ENCODE results near the gene FUCA1.
"Not testable (repeated sequence)": the region's sequence is repeated elsewhere in the genome, so short reads cannot be mapped to it uniquely, and the experiment has no call there.

Gene FUCA1

DNA sequence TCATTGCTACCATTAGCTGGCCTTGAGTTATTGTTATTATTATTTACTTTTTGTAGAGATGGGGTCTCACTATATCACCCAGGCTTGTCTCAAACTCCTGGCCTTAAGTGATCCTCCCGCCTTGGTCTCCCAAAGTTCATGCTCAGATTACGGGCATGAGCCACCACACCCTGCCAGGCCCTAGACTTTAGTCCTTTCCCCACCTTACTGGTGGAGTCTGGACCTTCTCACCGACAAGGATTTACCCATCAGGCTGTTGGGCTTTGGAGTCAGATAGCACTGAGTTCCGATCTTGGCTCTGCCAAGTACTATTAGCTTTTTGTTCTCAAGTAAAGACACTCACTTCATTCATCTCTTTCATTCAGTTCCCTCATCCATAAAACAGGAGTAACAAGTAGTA, 27.9 kb upstream of the FUCA1 start:
- no peak for DNase-seq (ENCODE audit: low read depth, low spot score)

DNA sequence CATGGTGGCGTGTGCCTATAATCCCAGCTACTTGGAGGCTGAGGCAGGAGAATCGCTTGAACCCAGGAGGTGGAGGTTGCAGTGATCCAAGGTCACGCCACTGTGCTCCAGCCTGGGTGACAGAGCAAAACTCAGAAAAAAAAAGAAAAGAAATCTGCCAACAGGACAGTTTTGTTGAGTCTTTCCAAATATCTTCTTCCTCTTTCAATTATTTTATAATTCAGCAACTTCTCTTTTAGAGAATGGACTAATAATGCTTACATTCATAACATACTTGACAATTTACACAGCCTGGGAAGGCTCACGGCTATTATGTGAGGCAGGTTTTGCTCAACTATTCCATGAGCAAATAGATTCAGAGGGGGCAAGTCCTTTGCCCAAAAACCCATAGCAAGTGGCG, 27.0 kb upstream of the FUCA1 start:
- DNase-seq (ENCODE audit: low read depth, low spot score), result no peak

DNA sequence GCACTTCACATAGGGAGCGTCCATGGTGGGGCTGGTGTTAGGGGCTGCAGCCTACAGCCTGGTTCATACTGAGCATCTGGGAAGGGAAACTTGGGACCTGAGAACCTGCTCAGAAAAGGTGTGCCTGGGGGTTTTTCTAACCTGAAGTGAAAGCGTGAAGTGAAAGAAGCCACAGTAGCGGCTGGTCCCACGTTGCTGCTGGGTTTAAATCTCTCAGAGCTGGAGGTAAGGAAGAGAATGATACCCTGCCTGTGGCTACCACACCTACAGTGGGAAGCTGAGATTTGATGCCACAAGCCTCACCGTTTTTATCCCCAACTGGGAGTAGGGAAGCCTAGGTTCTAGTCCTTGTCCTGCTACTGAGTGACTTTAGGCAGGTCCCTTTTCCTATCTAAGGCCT, 21.0 kb upstream of the FUCA1 start:
- DNase-seq (ENCODE audit: low read depth, low spot score), result no peak

DNA sequence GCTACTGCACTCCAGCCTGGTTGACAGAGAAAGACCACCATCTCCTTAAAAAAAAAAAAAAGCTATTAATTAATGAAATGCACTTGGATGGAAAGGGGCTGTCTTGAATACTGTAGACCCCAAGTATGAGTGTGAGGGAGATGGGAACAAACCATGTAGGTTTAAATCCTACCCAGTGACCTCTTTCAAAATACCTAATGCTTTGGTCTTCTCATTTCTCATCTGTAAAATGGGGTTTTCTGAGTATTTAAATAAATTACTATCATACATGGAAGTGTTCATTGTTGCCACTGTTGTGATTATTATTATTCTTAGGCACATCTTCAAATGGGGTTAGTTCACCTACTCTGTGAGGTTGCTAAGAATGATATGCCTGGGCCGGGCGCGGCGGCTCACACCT, 17.1 kb upstream of the FUCA1 start:
- no peak for DNase-seq (ENCODE audit: low read depth, low spot score)

DNA sequence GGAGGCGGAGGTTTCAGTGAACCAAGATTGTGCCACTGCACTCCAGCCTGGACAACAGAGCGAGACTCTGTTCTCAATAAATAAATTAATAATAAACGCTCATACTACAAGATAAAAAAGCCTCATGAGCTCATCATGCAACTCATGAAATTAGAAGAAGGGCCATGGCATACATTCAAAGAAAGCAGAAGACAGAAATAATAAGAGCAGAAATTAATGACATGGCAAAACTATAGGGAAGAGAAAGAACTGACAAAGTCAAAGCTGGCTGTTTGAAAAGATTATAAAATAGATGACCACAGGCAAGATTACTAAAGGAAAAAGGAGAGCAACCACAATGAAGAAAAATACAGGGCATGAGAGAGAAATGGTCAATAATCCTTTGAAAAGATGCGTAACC, 14.7 kb upstream of the FUCA1 start:
- DNase-seq (ENCODE audit: low read depth, low spot score), result no peak

DNA sequence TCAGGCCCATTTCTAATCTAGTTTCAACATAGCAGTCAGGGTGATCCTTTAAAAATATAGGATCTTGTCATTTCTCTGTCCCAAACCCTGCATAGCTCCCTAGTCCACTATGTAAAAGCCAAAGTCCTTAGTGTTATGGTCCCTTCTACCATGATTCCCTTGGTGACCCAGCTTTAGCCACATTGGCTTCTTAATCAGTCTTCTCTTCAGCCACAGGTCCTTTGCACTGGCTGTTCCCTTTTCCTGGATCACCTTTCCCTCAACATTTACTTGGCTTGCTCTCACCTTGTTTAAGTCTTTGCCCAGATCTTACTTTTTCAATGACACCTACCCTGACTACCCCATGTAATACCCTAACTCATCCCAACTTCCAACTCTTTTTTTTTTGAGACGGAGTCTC, 11.7 kb upstream of the FUCA1 start:
- no peak for DNase-seq (ENCODE audit: low read depth, low spot score)

DNA sequence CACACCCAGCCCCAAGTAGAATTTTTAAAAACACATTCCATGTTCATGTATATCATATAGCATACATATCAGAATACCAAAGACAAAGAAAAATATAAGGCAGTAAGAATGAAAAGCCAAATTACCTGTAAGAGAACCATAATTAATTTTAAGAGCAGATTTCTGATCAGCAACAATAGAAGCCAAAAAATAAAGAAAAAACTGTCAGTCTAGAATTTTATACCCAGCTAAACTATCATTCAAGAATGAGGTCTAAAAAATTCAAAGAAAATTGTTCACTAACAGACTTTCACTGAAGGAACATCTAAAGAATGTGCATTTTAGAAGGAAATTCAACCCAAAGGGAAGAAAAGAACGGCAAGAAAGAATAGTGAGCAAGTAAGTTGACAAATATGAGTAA, 10.6 kb upstream of the FUCA1 start:
- no peak for DNase-seq (ENCODE audit: low read depth, low spot score)

DNA sequence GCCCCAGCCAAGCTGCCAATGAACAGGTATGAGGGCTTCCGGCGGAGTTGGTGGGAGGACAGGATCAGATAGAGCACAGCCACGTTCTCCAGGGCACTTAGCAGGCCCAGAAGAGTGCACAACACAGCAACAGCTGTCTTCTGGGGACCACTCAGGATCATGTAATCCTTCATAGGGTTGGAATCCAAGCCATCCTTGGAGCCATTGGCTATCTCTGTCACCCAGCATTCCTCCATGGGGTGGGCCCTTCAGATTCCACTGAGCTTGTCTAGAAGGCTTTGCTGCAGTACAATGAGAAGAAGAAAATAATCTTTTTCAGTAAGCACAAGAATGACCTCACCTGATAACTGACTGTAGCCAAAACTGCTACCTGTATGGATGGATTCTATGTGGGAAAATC, 7.3 kb upstream of the FUCA1 start:
- DNase-seq (ENCODE audit: low read depth, low spot score), result no peak

DNA sequence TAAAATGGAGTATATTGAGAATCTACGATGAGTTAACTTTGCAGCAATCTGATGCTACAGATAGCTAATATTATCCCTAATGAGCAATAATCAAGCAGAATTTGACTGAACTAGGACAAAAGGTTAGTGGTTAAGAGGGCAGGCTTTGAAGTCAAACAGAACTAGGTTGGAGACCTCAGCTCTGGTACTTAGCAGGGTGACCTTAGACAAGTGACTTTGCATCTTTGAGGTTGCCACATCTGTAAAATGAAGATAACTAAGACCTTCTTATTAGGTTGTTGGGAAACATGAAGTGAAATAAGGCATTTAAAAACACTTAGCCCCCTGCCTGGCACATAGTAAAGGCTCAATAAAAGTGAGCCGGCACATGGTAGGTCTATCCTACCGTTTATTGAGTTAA, 4.3 kb upstream of the FUCA1 start:
- DNase-seq (ENCODE audit: low read depth, low spot score), result no peak

DNA sequence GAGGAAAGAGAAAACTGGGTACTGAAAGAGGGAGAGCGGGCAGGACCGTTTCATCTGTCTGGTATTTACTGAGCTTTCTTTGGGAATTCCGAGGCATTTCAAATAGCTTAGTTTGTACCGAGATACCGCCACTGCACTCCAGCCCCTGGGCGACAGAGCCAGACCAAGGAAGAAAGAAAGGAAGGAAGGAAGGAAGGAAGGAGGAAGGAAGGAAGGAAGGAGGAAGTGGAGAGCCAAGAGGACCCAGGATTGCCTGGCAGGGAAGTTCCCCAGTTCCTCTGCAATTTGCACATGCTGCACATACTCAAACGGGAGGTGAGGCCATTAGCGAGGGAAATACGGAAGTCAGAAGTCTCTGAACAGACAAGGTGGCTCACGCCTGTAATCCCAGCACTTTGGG, 961 bp upstream of the FUCA1 start:
- DNase-seq (ENCODE audit: low read depth, low spot score), result no peak

DNA sequence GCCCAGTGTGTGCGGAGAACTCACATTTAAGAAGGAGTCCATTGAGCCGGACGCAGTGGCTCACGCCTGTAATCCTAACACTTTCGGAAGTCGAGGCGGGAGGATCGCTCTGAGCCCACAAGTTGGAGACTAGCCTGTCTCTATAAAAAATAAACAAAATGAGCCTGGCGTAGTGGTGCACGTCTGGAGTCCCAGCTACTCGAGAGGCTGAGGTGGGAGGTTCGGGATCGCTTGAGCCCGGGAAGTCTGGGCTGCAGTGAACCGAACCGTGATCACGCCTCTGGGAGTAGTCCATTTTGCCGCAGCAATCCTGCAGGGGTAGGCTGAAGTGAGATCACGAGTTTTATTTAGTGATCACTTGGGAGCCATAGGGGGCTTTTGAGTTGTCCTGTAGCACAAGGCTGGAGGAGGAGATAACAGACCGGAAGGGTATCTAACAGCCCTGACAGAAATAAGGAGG, 497 bp upstream of the FUCA1 start:
- DNase-seq (ENCODE audit: low read depth, low spot score), result no peak

DNA sequence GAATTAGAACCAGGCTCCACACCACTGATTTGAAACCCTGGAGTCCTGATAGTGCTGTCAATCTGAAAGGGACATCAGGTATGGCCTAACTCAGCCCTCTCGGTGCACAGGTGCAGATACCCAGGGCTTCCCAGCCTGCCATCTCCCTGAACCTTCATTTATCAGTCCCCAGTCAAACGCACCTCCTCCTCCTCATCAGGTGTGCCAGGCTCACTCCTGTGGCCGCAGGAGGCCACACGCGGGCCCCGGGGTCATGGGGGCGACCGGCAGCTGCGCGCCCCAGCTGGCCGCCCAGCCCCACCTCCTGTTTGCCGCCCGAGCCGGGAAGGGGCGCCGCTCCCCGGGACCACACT, 572 bp downstream of the FUCA1 start:
- DNase-seq (ENCODE audit: low read depth, low spot score), result no peak

DNA sequence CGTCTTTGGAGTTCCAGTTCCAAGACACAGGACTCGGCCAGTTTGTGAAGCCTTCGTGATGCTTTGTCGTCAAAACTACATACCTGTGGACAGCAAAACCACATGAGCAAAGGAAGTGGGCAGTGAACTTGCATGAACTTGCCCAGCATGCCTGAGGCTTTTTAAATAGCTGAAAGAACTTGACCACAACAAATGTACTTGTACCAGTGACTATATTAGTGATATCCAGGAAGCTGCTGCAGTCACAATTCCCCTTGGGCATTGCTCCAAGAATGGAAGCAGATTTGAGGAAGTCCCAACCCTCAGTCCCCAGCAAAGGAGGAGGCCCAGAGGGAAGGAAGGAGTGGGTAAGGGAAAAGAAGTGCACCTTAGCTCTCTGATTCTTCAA, 2.6 kb downstream of the FUCA1 start:
- no peak for DNase-seq (ENCODE audit: low read depth, low spot score)

DNA sequence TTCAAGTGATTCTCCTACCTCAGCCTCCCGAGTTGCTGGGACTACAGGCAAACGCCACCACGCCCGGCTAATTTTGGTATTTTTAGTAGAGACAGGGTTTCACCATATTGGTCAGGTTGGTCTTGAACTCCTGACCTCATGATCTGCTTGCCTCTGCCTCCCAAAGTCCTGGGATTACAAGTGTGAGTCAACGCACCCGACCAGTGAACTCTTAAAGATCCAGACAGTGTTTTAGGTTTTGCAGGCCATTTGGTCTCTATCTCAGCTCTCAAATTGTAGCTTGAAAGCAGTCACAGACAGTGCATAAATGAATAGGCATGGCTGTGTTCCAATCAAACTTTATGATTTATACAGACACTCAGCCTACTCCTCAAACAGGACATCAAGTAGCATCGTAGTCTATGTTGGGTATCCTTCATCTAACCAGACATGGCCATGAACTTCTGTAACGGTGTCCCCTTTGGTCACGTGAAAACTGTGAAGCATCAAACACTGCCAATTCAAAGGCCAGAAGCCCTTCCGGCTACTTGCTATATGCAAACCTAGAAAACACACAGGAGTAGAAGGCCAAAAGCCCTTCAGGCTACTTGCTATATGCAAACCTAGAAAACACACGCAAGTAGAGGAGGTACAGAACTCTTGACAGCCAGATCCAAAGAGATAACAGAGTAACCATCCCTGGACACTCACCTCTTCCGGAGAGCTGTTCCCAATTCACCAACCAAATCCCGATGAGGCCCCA, 3.1 kb downstream of the FUCA1 start:
- DNase-seq (ENCODE audit: low read depth, low spot score), result no peak

DNA sequence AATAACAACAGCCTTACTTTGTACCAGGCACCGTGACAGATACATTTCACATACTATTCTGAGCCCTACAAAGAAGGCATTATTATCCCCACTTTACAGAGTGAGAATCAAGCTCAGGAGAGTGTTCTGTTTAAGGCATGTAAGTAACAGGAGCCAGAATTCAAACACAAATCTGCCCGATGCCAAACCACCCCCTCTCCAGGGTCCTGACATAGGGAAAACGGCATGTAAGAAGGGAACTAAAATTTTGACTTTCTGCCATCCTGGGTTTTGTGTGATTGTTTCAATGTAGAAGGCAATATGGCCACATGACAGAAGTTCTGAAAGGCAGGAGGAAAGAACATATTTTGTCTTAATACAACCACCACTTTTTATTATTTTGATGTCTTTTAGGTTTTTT, 5.5 kb downstream of the FUCA1 start:
- no peak for DNase-seq (ENCODE audit: low read depth, low spot score)

DNA sequence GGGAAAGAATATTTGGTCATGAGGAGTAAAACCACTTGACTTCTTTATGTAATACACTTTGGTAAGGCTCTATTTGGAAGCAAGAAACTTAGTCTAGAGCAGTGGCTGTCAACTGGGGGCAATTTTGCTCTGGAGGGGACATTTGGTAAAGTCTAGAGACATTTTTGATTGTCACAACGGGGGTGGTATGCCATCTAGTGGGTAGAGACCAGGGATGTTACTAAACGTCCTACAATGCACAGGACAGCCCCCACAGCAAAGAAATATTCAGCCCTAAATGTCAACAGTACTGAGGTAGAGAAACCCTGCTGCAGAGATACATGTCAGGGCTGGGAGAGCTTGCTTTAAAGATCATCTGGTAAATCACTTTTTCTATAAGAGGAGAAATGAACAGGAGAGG, 13.5 kb downstream of the FUCA1 start:
- DNase-seq (ENCODE audit: low read depth, low spot score), result no peak

DNA sequence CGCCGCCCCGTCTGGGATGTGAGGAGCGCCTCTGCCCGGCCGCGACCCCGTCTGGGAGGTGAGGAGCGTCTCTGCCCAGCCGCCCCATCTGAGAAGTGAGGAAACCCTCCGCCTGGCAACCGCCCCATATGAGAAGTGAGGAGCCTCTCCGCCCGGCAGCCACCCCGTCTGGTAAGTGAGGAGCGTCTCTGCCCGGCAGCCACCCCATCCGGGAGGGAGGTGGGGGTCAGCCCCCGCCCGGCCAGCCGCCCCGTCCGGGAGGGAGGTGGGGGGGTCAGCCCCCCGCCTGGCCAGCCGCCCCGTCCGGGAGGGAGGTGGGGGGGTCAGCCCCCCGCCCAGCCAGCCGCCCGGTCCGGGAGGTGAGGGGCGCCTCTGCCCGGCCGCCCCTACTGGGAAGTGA, 15.0 kb downstream of the FUCA1 start:
- not testable (repeated sequence) for DNase-seq (ENCODE audit: low read depth, low spot score)

DNA sequence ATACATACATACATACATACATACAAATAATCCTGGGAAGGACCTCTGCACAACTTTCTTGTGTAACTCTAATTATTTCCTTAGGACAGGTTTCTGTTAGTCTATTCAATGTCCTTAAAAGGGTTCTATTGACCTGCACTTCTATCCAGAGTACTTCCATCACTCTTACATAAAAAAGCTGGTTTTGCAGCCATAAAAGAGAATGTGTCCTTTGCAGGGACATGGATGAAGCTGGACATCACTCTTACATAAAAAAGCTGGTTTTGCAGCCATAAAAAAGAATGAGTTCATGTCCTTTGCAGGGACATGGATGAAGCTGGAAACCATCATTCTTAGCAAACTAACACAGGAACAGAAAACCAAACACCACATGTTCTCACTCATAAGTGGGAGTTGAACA, 16.7 kb downstream of the FUCA1 start:
- DNase-seq (ENCODE audit: low read depth, low spot score), result not testable (repeated sequence)

DNA sequence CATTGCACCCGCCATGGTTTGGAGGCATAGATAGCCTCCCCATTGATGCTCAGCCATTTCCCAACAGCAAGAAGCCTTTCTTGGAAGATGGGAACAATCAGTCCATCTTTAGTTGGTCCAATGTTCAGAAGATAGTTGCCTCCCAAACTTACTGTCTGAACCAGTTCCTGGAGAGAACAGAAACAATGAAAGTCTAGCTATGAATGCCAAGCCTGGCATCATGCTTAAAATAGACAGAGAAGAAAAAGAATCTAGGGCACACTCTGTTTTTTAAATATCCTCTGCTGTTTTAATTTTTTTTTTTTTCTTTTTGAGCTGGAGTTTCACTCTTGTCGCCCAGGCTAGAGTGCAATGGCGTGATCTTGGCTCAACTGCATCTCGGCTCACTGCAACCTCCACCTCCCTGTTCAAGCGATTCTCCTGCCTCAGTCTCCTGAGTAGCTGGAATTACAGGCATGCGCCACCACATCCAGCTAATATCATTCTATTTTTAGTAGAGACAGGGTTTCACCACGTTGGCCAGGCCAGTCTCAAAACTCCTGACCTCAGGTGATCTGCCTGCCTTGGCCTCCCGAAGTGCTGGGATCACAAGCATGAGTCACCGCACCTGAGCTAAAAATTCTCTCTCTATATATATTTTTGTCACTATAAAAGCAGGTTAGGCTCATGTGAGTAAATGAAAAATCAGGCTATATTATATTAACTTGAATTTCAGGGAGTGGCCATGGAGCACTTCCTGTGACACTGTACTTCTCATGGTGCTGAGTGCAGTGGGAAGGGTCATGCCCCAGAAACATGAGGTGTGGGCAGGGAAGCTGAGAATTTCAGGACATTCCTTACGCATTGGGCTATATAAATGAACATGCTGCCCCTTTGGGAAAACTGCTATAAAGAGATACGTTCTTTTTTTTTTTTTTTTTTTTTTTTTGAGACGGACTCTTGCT, 19.1 kb downstream of the FUCA1 start:
- DNase-seq (ENCODE audit: low read depth, low spot score), result no peak

DNA sequence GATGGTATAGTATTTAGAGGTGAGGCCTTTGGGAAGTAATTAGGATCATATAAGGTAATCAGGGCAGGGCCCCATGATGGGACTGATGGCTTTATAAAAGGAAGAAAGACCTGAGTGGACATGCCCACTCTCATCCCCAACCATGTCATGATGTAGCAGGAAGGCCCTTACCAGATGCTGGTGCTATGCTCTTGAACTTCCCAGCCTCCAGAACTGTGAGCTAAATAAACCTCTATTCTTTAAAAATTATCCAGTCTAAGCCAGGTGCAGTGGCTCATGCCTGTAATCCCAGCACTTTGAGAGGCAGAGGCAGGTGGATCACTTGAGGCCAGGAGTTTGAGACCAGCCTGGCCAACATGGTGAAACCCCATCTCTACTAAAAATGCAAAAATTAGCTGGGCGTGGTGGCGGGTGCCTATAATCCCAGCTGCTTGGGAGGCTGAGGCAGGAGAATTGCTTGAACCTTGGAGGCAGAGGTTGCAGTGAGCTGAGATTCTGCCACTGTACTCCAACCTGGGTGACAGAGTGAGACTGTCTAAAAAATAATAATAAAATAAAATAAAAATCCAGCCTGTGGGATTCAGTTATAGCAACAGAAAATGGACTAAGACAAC, 20.5 kb downstream of the FUCA1 start:
- not testable (repeated sequence) for DNase-seq (ENCODE audit: low read depth, low spot score)

DNA sequence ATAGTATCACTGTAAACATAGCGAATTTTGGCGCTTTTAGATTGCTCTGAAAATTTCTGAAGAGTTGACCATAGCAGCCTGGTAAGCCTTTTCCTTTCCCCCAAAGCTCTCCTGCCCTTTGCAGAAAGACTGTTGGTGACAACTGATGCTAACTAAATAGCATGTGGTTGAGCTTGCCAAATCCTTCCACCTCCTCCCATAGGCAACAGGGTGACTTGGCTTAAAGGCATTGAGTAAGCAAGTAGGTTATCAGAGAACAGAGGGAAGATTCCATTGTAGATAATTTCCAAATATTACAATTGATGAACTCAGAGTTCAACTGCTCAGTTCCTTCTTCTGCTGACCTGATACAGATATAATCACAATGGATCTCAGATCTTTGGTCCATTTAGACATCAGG, 22.9 kb downstream of the FUCA1 start:
- DNase-seq (ENCODE audit: low read depth, low spot score), result no peak

DNA sequence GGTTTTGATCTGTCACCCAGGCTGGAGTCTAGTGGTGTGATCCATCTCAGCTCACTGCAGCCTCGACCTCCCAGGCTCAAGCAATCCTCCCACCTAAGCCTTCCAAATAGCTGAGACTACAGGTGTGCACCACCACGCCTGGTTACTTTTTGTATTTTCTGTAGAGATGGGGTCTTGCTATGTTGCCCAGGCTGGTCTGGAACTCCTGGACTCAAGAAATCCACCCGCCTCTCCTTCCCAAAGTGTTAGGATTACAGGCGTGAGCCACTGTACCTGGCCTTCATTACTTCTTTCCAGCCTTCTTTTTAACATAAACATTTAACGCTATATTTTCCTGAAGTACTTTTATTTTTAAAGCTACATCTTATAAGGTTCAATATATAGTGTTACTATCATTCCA, 24.4 kb downstream of the FUCA1 start:
- no peak for DNase-seq (ENCODE audit: low read depth, low spot score)

DNA sequence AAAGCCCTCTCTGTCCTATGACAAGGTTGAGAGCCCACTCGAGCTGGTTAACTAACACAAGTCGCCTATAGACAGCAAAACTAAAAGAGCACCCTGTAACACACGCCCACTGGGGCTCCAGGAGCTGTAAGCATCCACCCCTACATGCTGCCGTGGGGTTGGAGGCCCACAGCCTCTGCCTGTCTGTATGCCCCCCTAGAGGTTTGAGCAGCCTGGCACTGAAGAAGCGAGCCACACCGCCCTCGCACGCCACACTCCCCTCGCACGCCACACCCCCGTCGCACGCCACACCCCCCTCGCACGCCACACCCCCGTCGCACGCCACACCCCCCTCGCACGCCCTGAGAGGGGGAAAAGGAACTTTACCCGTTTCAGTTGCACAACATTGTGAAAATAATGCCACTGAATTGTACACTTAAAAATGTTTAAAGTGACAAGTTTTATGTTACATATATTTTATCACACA, 29.7 kb downstream of the FUCA1 start:
- DNase-seq (ENCODE audit: low read depth, low spot score), result no peak
